KOPT-K1 (cell line): ENCODE measurements around the gene AGGF1.
"Not testable (repeated sequence)": the region's sequence is repeated elsewhere in the genome, so short reads cannot be mapped to it uniquely, and the experiment has no call there.

Experiments used
- H3K27ac ChIP-seq: fragments of 200-600 bp; sonication (generic); 2 replicates; pipeline ENCODE4 v1.5.1; 2016; ENCODE audit warnings: antibody characterized with exemption, mild to moderate bottlenecking, low read depth, low read length; ENCODE audit not compliant: poor library complexity, severe bottlenecking
- H3K36me3 ChIP-seq: fragments of 200-600 bp; sonication (generic); 2 replicates; pipeline ENCODE4 v1.5.1; 2017; ENCODE audit warnings: antibody characterized with exemption, mild to moderate bottlenecking, low read length, moderate library complexity; ENCODE audit not compliant: insufficient read depth
- H3K9me3 ChIP-seq: fragments of 200-600 bp; sonication (generic); 2 replicates; pipeline ENCODE4 v1.5.1; 2017; ENCODE audit warnings: antibody characterized with exemption, low read length, mild to moderate bottlenecking; ENCODE audit not compliant: insufficient read depth, poor library complexity, severe bottlenecking

AGGF1 gene, protein sequence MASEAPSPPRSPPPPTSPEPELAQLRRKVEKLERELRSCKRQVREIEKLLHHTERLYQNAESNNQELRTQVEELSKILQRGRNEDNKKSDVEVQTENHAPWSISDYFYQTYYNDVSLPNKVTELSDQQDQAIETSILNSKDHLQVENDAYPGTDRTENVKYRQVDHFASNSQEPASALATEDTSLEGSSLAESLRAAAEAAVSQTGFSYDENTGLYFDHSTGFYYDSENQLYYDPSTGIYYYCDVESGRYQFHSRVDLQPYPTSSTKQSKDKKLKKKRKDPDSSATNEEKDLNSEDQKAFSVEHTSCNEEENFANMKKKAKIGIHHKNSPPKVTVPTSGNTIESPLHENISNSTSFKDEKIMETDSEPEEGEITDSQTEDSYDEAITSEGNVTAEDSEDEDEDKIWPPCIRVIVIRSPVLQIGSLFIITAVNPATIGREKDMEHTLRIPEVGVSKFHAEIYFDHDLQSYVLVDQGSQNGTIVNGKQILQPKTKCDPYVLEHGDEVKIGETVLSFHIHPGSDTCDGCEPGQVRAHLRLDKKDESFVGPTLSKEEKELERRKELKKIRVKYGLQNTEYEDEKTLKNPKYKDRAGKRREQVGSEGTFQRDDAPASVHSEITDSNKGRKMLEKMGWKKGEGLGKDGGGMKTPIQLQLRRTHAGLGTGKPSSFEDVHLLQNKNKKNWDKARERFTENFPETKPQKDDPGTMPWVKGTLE

DNA sequence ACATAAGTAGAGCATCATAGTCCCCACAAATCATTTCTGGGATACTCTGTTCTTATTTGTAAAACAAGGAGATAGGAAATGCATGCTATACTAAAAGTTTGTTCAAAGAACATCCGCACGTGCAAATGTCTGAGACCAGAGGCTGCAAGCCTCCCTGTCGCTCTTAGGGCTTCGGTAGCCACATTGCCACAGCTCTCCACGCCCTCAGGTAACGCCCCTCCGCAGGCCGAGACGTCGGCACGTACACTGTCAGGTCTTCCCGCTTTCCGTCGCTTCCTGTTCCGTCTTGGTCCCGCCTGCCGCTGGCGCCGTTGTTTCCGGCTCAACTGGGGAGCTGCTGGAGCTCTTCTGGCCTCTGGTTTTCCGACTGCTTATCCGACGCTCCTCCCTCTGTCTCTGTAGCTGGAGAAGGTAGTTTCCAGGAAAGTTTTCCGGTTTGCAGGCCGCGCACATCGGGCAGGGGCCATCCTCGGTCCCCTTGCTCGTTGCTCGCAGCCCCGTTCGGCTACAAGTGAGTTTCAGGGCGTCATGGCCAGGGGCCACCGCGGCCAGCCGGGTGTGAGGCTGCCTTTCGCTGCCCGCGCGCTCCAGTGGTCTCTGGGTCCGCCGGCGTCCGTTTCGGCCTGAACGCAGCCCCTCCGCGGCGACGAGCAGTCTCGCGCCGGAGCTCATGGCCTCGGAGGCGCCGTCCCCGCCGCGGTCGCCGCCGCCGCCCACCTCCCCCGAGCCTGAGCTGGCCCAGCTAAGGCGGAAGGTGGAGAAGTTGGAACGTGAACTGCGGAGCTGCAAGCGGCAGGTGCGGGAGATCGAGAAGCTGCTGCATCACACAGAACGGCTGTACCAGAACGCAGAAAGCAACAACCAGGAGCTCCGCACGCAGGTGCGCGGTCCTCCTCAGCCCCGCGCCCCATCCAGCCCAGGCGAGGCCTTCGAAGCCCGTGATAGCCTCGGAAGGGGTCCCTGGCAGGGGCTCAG is at the start of gene AGGF1:
AGGF1 (plus strand) TSS at position 308 of the 975 bp plus-strand sequence; CDS start at position 671, 363 bp downstream.
- H3K9me3 ChIP-seq: peaks cover 19% of the 10 kb centered on the region
- H3K36me3 ChIP-seq: peaks cover 10% of the 10 kb centered on the region
- peak within 1 kb of the TSS; percentile 89 for H3K27ac ChIP-seq

DNA sequence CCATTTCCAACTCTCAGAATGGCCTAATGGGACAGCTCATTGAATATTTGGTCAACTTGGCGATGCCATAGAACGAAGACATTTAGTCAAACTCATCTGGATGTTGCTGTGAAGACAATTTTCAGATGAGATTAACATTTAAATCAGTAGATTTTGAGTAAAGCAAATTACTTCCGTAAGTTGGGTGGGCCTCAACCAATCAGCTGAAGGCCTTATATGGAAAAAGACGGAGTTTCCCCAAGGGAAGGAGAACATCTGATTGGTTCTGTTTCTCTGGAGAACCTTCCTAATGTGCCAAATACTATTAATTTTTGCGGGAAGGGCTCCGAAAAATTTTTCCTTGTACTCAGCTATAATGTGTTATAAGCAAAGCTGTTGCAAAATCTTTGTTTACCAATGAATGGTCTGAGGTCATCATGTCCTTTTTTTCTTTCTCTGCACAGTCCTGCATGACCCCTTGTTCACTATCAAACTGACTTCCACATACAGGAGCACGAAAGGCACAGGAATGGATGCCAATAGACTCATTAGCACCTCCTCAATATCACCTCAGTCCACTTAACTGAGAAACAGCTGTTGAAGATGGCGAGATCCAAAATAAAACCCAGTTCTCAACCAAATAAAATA is 49.6 kb upstream of the AGGF1 start:
- Histone ChIP-seq H3K36me3 (no peaks in the 10 kb centered on the region), H3K27ac (no peak overlapping the region), H3K9me3 (no peaks in the 10 kb centered on the region)

DNA sequence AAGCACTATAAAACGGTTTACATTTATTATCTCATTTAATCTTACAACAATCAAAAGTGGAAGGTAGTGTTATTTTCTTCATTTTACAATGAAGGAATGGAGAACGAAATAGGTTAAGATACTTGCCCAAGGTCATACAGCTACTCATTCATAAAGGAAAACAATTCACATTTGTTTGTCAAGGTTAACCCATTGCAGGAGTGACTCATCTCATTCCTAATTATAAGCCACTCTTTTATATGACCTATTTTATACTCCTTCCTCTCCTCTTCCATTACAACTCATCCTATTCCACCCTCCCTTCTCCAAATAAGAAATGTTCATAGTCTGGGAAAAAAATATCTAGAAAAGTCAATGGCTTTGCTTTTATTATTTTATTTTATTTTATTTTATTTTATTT is 47.8 kb upstream of the AGGF1 start:
- Histone ChIP-seq H3K27ac (no peak overlapping the region), H3K36me3 (no peaks in the 10 kb centered on the region), H3K9me3 (no peaks in the 10 kb centered on the region)

DNA sequence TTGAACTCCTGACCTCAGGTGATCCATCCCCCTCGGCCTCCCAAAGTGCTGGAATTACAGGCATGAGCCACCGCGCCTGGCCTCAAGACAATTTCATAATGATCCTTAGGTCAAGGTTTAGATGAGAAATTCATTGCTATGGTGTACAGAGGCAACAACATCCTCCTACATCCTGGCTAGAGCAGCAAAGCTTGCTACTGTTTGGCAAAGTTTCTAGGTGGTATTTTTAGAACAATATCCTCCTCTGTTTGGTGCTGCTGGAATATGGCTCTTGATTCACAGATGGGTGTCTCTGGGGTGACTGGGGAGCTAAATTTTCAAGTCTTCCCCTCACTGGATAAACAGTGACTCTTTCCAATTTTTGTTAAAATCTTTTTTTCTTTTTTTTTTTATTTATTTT is 46.7 kb upstream of the AGGF1 start:
- Histone ChIP-seq H3K36me3 (no peaks in the 10 kb centered on the region), H3K9me3 (no peaks in the 10 kb centered on the region), H3K27ac (no peak overlapping the region)

DNA sequence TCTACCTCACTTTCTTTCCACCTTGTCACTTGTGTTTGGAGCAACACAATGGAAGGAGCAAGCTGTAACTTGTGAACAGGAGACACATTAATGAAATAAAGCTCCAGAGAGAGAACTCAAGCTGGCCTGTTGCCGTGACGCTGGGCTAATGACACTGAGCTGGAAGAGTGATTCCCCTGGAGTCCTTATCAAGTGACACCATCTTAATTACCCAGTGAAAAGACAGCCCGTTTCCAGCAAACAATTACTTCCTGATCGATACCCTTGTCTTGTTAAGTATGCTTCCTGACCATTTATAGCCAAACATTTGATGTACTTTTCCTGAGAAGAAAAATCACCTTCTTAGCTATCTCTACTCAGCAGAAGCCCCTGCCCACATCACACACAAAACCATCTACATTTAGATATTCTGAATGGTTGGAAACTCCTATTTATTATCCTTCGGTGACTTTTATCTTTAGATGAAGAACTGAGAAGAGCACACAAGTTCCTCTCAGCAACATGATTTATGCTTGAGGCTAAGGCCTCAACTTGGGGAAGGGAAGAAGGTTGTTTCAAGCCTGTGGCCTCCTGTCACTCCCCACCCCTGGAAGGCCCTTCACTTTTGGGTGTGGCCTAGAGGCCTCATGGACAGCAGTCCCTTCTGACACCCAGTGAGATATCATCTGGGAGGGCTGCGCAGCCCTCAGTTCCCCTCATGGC is 43.2 kb upstream of the AGGF1 start:
- no peak overlapping the region for H3K27ac ChIP-seq
- no peaks in the 10 kb centered on the region for H3K9me3 ChIP-seq
- no peaks in the 10 kb centered on the region for H3K36me3 ChIP-seq

DNA sequence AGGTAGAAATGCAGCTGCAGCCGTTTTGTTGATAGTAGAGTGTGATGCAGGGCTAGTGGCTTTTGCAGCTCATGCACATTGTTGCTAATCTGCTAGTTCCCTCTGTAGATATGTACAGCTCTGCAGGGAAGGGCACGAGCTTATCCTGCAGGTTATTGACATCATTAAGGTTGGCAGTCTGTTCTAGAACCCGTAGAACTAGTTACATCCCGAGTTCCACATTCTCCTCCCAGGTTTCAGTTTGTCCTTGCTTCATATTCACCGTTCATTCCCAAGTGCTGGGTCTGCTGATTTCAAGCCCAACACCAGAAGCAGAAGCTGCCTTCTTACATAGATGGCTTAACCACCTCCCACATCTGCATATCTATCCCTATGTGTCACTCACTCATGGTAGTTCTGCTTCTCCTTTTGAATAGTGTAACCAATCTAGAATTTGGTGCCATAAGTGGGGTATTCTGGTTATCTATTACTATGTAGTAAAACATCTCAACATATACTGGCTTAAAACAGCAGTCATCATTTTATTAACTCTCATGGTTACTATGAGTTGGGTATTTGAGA is 39.2 kb upstream of the AGGF1 start:
- H3K36me3 ChIP-seq: no peaks in the 10 kb centered on the region
- no peak overlapping the region for H3K27ac ChIP-seq

DNA sequence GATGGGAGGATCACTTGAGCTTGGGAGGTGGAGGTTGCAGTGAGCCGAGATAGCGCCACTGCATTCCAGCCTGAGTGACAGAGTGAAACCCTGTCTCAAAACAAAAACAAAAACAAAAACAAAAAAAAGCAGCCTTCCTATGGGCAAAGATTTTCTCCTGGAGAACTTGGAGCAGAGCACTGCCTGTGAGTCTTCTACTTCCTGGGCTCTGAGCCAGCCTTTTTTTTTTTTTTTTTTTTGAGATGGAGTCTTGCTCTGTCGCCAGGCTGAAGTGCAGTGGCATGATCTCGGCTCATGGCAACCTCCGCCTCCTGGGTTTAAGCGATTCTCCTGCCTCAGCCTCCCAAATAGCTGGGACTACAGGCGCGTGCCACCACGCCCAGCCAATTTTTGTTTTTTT is 36.8 kb upstream of the AGGF1 start:
- not testable (repeated sequence) for H3K9me3 ChIP-seq, H3K27ac ChIP-seq, H3K36me3 ChIP-seq

More for the DNA sequence above, 39.2 kb upstream of the AGGF1 start:
- no peaks in the 10 kb centered on the region for H3K9me3 ChIP-seq

DNA sequence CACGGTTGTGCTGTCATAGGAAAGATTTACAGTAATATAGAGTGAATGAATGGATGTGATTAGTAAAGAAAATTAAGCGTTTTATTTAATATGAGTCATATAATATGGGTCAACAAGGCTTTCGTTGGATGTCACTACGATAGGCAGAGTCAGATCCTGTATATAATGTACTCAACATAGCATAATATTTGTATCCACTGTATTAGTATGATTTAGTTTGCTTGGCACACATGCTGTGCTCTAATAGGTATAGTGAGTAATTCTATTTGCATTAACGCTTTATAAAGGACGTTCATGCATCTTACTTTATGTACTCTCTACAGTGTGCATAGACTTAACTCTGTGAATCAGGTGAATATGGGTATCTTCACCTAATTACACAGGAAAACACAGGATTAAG is 35.9 kb upstream of the AGGF1 start:
- H3K27ac ChIP-seq: no peak overlapping the region
- no peaks in the 10 kb centered on the region for H3K9me3 ChIP-seq
- no peaks in the 10 kb centered on the region for H3K36me3 ChIP-seq

DNA sequence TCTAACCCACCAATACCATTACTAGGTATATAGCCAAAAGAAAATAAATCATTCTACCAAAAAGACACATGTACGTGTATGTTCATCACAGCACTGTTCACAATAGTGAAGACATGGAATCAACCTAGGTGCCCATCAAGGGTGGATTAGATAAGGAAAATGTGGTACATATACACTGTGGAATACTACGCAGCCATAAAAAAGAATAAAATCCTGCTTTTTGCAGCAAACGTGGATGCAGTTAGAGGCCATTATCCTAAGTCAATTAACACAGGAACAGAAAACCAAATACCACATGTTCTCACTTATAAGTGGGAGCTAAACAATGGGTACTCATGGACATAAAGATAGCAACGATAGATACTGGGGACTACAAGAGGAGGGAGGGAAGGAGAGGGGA is 32.0 kb upstream of the AGGF1 start:
- H3K9me3 ChIP-seq, H3K27ac ChIP-seq, H3K36me3 ChIP-seq: not testable (repeated sequence)

DNA sequence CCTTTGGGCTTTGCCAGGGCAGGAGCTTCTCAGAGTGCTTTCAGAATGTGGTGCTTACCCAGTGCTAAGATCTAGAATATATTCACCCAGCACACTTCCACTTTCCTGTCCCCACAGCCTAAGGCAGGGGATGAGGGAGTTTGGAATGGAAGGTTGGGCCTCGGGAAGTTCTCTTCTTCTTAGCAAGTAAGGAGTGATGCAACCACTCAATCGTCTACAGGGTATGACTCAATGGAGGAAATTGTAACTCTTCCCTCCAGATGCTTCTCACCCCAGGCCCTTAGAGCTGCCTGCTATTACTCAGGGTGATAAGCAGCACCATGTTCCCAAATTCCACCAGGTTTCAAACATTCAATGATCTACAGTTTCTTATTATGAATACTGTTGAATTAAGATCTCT is 30.8 kb upstream of the AGGF1 start:
- H3K9me3 ChIP-seq: no peaks in the 10 kb centered on the region
- H3K27ac ChIP-seq: no peak overlapping the region
- no peaks in the 10 kb centered on the region for H3K36me3 ChIP-seq

DNA sequence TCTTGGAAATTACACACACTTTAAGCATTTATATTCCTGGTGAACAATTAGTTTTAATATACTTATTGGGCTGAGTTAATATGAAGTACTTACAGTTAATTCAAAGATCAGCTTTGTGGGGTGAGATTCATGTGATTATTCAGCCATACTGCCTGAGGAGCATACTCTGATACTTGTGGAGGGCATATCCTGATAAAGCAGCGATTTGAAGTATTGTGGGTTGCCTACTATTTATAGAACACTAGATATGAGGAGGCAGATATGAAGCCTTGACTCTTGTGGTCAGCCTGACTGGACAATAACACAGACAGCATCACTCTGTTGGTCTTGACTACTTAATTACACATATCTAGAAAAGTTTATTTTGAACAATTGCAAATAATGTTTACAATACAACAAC is 27.0 kb upstream of the AGGF1 start:
- no peaks in the 10 kb centered on the region for H3K36me3 ChIP-seq
- no peaks in the 10 kb centered on the region for H3K9me3 ChIP-seq
- no peak overlapping the region for H3K27ac ChIP-seq

DNA sequence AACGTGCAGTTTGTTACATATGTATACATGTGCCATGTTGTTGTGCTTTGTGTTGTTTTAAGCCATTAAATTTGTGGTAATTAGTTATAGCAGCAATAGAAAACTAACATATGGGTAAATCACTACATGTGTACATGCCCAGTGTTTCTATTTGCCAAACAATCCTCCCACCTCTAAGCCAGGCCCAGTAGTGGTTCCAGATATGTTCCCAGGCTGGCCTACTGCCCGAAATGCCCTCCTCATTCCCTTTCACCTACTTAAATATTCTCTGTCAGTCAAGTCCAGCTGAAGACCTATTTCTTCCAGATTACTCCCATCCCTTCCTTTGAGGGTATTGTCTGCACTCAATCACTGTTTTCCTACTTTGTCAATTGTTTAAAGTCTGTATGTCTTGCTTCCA is 24.1 kb upstream of the AGGF1 start:
- Histone ChIP-seq H3K27ac (no peak overlapping the region), H3K36me3 (no peaks in the 10 kb centered on the region), H3K9me3 (no peaks in the 10 kb centered on the region)

DNA sequence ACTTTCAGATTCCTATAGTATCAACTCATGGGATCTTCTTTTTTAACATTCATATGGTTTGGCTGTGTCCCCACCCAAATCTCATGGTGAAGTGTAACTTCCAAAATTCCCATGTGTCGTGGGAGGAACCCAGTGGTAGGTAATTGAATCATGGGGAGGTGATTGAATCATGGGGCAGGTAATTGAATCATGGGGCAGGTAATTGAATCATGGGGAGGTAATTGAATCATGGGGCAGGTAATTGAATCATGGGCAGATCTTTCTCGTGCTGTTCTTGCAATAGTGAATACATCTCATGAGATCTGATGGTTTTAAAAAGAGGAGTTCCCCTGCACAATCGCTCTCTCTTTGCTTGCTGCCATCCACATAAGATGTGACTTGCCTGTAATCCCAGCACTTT is 21.8 kb upstream of the AGGF1 start:
- no peaks in the 10 kb centered on the region for H3K9me3 ChIP-seq
- no peaks in the 10 kb centered on the region for H3K36me3 ChIP-seq
- H3K27ac ChIP-seq: no peak overlapping the region

DNA sequence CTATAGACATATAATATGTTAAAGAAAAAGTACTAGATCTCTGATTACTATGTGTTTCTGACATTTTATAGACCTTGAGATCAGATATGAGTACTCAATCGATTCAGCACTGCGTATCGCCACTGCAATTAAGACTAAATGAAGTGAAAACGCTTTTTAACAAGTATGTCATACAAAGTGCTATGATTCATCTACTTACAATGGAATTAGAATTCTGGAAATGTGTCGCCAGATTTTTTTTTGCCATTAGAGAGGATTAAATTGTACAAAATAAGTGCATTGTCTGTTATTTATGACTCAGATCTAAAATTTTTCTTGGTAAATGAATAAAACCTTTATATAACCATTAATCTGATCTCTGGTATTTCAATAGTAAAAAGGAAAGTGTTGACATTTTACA is 20.0 kb upstream of the AGGF1 start:
- no peaks in the 10 kb centered on the region for H3K36me3 ChIP-seq
- no peak overlapping the region for H3K27ac ChIP-seq
- H3K9me3 ChIP-seq: no peaks in the 10 kb centered on the region
